ENCODE measurements around the gene ZNF576.
"Not testable (repeated sequence)": the region's sequence is repeated elsewhere in the genome, so short reads cannot be mapped to it uniquely, and the experiment has no call there.

ZNF576 gene

GRCh38 chr19:43625918-43626579 is 29.7 kb downstream of the ZNF576 start:
- DNase-seq (ENCODE audit: low read depth in 2 of 2), result no peak

- no peak for DNase-seq (ENCODE audit: low read depth in 2 of 2)
Measured at GRCh38 chr19:43626838-43627237, 30.4 kb downstream of the ZNF576 start.

GRCh38 chr19:43628646-43629326 is 32.4 kb downstream of the ZNF576 start:
- no peak for DNase-seq (ENCODE audit: low read depth in 2 of 2)

DNA sequence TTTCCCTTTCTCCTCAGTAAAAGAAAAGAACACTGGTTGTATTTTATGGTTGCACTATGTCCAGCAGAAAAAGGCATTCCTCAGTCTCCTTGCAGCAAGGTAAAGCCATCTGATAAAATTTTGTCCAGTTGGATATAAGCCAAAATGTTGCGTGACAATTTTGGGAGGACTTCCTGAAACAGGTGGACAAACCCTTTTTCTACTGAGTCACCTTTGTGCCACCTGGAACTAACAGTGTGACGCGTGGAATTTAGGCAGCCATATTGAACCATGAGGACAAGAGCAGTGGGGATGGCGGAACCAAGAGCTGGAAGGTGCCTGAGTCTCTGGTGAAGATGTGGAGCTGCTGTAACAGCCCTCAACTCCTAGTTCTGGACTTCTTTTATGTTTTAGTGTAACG is 35.1 kb downstream of the ZNF576 start:
- no peak for DNase-seq (ENCODE audit: low read depth in 2 of 2)

- DNase-seq (ENCODE audit: low read depth in 2 of 2), result no peak
Measured at GRCh38 chr19:43633520-43633919, 37.1 kb downstream of the ZNF576 start.

DNA sequence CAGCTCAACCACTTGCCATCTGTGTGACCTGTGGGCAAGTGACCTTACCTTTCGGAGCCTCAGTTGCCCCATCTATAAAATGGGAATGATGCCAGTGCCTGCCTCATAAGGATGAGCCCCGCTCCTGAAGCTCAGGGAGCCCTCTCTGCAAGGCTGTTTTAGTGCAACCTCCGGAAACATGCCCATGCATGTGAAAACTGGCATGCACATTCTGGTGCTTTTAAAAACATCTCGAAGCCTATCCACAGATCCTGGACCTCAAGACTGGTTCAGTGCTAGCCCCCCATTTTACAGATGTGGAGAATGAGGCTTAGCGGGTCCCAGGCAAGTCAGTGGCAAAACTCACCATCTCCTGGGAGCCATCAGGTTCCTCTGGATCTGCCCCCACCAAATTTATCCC is 37.7 kb downstream of the ZNF576 start:
- DNase-seq (ENCODE audit: low read depth in 2 of 2), result no peak

GRCh38 chr19:43634506-43634871 is 38.1 kb downstream of the ZNF576 start:
- no peak for DNase-seq (ENCODE audit: low read depth in 2 of 2)

DNA sequence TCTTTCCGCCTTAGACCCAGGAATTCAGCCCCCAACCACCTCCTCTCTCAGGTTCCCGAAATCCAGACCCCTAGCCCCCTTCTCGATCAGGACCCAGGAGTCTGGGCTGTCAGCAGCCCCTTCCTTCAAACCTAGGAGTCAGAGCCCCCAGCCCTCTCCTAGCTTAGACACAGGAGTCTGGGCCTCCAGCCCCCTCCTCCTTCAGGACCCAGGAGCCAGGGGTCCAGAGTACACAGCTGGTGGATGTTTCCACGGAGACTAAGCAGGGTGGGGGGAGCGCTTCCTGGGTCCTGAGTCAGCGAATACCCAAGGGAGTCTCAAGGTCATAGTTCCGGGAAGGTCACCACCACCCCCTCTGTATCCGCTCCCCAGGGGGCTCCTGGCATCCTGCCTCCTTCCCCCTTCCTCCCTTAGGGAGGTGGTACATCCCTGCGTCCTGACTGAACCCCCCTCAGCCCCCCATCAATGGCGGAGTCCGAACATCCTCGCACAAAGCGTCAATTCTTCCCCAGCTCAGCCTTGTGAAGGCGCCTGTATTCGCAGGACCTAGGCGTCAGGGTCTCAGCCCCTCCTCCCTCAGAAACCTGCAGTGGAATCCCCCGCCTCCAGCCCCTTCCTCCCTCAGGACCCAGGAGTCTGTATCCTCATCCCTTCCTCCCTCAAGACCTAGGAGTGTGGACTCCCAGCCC is 38.6 kb downstream of the ZNF576 start:
- DNase-seq (ENCODE audit: low read depth in 2 of 2), result no peak

- DNase-seq (ENCODE audit: low read depth in 2 of 2), result not testable (repeated sequence)
Measured at GRCh38 chr19:43635561-43635940, 39.2 kb downstream of the ZNF576 start.

- DNase-seq (ENCODE audit: low read depth in 2 of 2), result no peak
Measured at GRCh38 chr19:43636121-43636683, 39.8 kb downstream of the ZNF576 start.

- no peak for DNase-seq (ENCODE audit: low read depth in 2 of 2)
Measured at GRCh38 chr19:43638214-43638994, 42.0 kb downstream of the ZNF576 start.

GRCh38 chr19:43638995-43639518 is 42.7 kb downstream of the ZNF576 start:
- DNase-seq (ENCODE audit: low read depth in 2 of 2), result no peak

DNA sequence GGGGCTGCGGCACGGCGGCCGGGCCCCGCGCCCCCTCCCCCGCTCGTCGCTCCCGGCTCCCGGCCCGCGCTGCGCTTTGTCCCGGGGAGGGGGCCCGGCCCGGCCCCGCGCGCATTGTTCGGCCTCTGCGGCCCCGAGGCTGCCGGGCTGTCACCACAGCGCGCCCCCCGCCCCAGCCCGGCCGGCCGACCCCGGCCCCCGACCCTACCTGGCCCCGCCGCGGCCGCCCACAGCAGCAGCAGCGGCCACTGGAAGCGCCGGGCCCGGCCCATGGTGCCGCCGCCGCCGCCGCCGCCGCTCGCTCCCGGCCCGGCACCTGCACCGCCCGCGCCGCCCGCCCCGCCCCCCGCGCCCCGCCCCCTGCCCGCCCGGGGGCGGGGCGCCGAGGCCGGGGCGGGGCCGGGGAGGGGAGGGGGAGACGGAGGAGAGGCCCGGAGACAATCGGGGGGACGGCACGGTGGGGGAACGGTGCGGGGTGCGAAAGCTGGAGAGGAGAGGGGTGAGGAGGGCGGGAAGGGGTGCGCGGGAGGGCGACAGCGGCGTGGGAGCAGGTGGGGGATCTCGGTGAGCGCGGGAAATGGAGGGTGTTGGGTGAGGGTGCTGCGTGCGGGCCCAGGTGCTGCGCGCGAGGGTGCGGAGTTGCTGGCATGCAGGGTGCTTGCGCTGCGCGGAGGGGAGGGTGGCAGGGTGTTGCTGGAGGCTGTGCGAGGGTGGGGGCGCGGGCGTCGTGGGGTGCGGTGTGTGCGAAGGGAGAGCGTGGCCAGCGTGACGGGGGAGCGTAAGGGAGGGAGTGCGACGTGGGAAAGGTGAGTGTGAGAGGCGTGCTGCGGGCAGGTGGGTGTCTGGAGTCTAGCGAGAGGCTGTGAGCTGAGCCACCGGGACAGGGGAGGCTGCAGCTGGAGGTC is 43.4 kb downstream of the ZNF576 start, which contains the start of gene CADM4:
Gene CADM4, minus strand, starts transcription at position 332 of the 905 bp plus-strand sequence. Its CDS starts 60 bp downstream, at position 272.
- no peak for DNase-seq (ENCODE audit: low read depth in 2 of 2)

- DNase-seq (ENCODE audit: low read depth in 2 of 2), result no peak
Measured at GRCh38 chr19:43640424-43640757, 44.0 kb downstream of the ZNF576 start.

DNA sequence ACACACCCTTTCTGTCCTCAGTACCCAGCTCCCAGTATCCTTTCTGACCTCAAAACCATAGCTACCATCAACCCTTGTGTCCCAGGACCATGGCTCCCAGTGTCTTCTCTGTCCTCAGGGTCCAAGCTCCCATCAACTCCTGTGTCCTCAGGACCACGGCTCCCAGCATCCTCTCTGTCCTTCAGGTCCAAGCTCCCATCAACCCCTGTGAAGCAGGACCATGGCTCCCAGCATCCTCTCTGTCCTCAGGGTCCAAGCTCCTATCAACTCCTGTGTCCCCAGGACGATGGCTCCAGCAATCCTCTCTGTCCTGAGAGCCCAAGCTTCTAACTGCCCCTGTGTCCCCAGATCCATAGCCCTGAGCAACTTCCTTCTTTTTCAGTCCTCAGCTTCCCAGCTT is 44.9 kb downstream of the ZNF576 start:
- no peak for DNase-seq (ENCODE audit: low read depth in 2 of 2)

DNA sequence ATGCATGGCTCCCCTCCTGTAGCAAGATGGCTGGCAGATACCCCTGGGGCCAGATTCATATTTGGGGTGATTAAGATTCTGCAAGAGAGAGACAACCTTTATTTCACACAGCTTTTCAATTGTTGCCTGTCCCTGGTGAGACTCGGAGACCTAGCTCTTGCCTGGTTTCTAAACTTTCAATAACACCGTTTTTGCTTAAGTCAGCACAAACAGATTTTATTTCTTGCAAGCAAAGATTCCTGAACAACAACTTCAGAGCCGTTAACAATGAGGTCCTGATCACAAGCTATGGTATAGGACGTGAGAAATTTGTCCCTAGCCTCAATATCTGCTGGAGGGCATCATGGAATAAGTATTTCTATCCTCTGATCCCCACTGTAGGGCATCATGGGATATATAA is 46.1 kb downstream of the ZNF576 start:
- DNase-seq (ENCODE audit: low read depth in 2 of 2), result no peak

DNA sequence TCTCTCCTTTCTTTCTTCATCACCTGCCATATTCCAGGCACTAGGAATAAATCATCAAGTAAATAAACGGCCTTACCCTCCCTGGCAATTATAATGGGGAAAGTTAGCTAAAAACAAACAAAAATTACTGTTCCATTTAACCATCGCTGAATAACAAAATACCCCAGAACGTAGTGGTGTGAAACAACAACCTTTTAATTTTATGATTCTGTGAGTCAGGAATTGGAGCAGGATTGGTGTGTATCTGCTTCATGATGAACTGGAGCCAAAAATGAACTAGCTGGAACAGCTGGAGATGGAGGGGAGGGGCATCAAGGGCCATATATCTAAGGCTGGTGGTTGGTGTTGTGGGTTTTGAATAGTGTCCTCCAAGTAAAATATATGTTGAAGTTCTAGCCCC is 46.9 kb downstream of the ZNF576 start:
- no peak for DNase-seq (ENCODE audit: low read depth in 2 of 2)

GRCh38 chr19:43644181-43644580 is 47.8 kb downstream of the ZNF576 start:
- no peak for DNase-seq (ENCODE audit: low read depth in 2 of 2)

- DNase-seq (ENCODE audit: low read depth in 2 of 2), result no peak
Measured at GRCh38 chr19:43648633-43649032, 52.2 kb downstream of the ZNF576 start.

DNA sequence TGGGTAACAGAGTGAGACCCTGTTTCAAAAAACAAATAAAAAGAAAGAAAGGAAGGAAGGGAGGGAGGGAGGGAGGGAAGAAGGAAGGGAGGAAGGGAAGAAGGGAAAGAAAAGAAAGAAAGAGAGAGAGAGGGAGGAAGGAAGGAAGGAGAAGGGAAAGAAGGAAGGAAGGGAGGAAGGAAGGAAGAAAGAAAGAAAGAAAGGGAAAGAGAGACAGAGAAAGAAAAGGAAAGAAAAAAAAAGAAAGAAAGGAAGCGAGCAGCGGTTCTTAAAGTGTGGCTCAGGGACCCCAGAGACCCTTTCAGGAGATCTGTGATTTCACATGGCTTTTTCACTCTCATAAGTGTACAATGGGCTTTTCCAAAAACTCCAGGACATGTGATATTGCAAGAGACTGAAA is 53.1 kb downstream of the ZNF576 start:
- DNase-seq (ENCODE audit: low read depth in 2 of 2), result no peak

DNA sequence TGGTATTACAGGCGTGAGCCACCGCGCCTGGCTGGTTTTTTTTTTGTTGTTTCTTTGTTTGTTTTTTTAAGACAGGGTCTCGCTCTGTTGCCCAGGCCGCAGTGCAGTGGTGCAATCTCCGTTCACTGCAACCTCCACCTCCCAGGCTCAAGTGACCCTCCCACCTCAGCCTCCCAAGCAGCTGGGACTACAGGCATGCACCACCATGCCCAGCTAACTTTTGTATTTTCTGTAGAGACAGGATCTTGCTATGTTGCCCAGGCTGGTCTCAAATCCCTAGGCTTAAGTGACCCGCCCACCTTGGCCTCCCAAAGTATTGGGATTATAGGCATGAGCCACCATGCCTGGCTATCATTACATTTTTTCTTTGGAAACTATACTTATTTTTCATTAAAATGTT is 53.9 kb downstream of the ZNF576 start:
- DNase-seq (ENCODE audit: low read depth in 2 of 2), result not testable (repeated sequence)
